GM10248 (cell line): ENCODE data around the gene OPRD1.
"Not testable (repeated sequence)": the region's sequence is repeated elsewhere in the genome, so short reads cannot be mapped to it uniquely, and the experiment has no call there.

ENCODE experiments used
- CTCF ChIA-PET: fragments of 300-600 bp; sonication (Branson Sonifier 250); formaldehyde crosslinking; extraction: SDS; loops from one replicate; lab custom pipeline; 2021; ENCODE audit warnings: antibody characterized with exemption; lab: Yijun Ruan, JAX
- POLR2A ChIA-PET: fragments of 350-650 bp; sonication (Branson Sonifier 250); formaldehyde crosslinking; extraction: SDS; loops from one replicate; lab custom pipeline; 2020; ENCODE audit warnings: antibody characterized with exemption; lab: Yijun Ruan, JAX
- DNase-seq: peaks from one replicate; pipeline ENCODE4 v3.0.0; 2012; ENCODE audit errors: extremely low spot score
- CTCF ChIP-seq: IDR thresholded peaks from 2 replicates; pipeline ENCODE4 v1.5.1; 2012; ENCODE audit warnings: mild to moderate bottlenecking, low read depth; ENCODE audit errors: extremely low read depth, missing control alignments, control extremely low read depth

OPRD1 gene

GRCh38 chr1:28848416-28848815 lies 36.4 kb downstream of the OPRD1 start:
- POLR2A ChIA-PET, result no interaction called here
- no peak for TF ChIP-seq CTCF
- CTCF ChIA-PET, result no interaction called here
- DNase-seq, result no peak

- TF ChIP-seq CTCF, result no peak
- no peak for DNase-seq
- CTCF ChIA-PET, result interaction anchor here (1.1 to 1.3 kb wide), 3 partner anchors 18 to 24 kb away, joined by 3 to 6 read pairs (median 4); no protein-coding TSS in a partner anchor
- POLR2A ChIA-PET, result no interaction called here
Measured at GRCh38 chr1:28853093-28853742, 41.2 kb downstream of the OPRD1 start.

DNA sequence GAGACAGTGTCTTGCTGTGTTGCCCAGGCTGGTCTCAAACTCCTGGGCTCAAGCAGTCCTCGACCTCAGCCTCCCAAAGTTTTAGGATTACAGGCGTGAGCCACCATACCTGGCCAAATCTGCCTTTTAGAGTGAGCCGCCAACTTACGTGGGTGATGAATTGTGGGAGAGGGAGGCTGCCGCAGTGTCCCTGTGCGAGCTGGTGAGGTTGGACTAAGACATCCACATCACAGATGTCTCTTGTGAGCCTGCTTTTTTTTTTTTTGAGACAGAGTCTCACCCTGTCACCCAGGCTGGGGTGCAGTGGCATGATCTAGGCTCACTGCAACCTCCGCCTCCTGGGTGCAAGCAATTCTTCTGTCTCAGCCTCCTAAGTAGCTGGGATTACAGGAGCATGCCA lies 42.4 kb downstream of the OPRD1 start:
- CTCF ChIA-PET, result interaction anchor here (1.1 to 1.5 kb wide), 3 partner anchors 20 to 28 kb away, joined by 3 to 4 read pairs (median 3); no protein-coding TSS in a partner anchor
- DNase-seq, POLR2A ChIA-PET: not testable (repeated sequence)

- TF ChIP-seq CTCF, result no peak
- DNase-seq, result no peak
- POLR2A ChIA-PET, result no interaction called here
- CTCF ChIA-PET, result interaction anchor here (1.5 kb wide), 1 partner anchor 27 kb away, joined by 3 read pairs; no protein-coding TSS in a partner anchor
Measured at GRCh38 chr1:28855046-28855445, 43.1 kb downstream of the OPRD1 start.

- POLR2A ChIA-PET, result no interaction called here
- TF ChIP-seq CTCF, result no peak
- no peak for DNase-seq
- CTCF ChIA-PET, result interaction anchor here (1.5 kb wide), 1 partner anchor 27 kb away, joined by 3 read pairs; no protein-coding TSS in a partner anchor
Measured at GRCh38 chr1:28855469-28855951, 43.5 kb downstream of the OPRD1 start.

GRCh38 chr1:28855969-28856368 lies 44.0 kb downstream of the OPRD1 start:
- DNase-seq, result no peak
- CTCF ChIA-PET, result no interaction called here
- TF ChIP-seq CTCF, result no peak
- POLR2A ChIA-PET, result no interaction called here
